Measurements from ENCODE around the gene GDF15.
A peak's percentile ranks its signal among the peaks of the same experiment; 100 is the strongest.
"Not testable (repeated sequence)": the region's sequence is repeated elsewhere in the genome, so short reads cannot be mapped to it uniquely, and the experiment has no call there.

Gene GDF15

GRCh38 chr19:18385675-18386542, at the start of gene GDF15:
TSS of gene GDF15 (plus strand) at chr19:18386158. CDS start at chr19:18386190, 32 bp downstream.
- ATAC-seq = no peak

GRCh38 chr19:18338541-18338940, 47.4 kb upstream of the GDF15 start:
- no peak for ATAC-seq

- ATAC-seq = no peak
Observed at GRCh38 chr19:18339723-18340122, 46.2 kb upstream of the GDF15 start.

GRCh38 chr19:18340190-18340989, 45.6 kb upstream of the GDF15 start, which contains the start of gene PGPEP1:
TSS of gene PGPEP1 (plus strand) at chr19:18340598. CDS start at chr19:18340682, 84 bp downstream.
- ATAC-seq = peak; percentile 52 to 62

GRCh38 chr19:18340990-18341868, 44.7 kb upstream of the GDF15 start:
- peak; percentile 84 for ATAC-seq

- no peak for ATAC-seq
Observed at GRCh38 chr19:18342090-18342632, 43.8 kb upstream of the GDF15 start.

GRCh38 chr19:18344582-18344950, 41.4 kb upstream of the GDF15 start:
- no peak for ATAC-seq

GRCh38 chr19:18345296-18345695, 40.7 kb upstream of the GDF15 start:
- no peak for ATAC-seq

- no peak for ATAC-seq
Observed at GRCh38 chr19:18346091-18346490, 39.9 kb upstream of the GDF15 start.

- ATAC-seq = no peak
Observed at GRCh38 chr19:18348171-18348570, 37.8 kb upstream of the GDF15 start.

GRCh38 chr19:18348818-18349339, 37.1 kb upstream of the GDF15 start:
- not testable (repeated sequence) for ATAC-seq

- no peak for ATAC-seq
Observed at GRCh38 chr19:18349524-18350128, 36.3 kb upstream of the GDF15 start.

- no peak for ATAC-seq
Observed at GRCh38 chr19:18350490-18350889, 35.5 kb upstream of the GDF15 start.

- no peak for ATAC-seq
Observed at GRCh38 chr19:18351544-18351943, 34.4 kb upstream of the GDF15 start.

GRCh38 chr19:18353378-18354005, 32.5 kb upstream of the GDF15 start:
- ATAC-seq = no peak

GRCh38 chr19:18354743-18355142, 31.2 kb upstream of the GDF15 start:
- ATAC-seq = not testable (repeated sequence)

GRCh38 chr19:18357041-18357440, 28.9 kb upstream of the GDF15 start:
- ATAC-seq = no peak

- ATAC-seq = no peak
Observed at GRCh38 chr19:18361646-18362045, 24.3 kb upstream of the GDF15 start.

- ATAC-seq = no peak
Observed at GRCh38 chr19:18362934-18363542, 22.9 kb upstream of the GDF15 start.

- no peak for ATAC-seq
Observed at GRCh38 chr19:18363787-18364186, 22.2 kb upstream of the GDF15 start.
